Endothelial cell (in vitro differentiated cells): Measurements from ENCODE around the gene SPTB. TPM values are rescaled to one million over a fixed set of nuclear protein-coding genes. Genes with fewer than 3 reads are reported as not detected.

Source experiments
- DNase-seq: peaks from one replicate; pipeline ENCODE4 v3.0.0; 2021; ENCODE audit warnings: low spot score
- H3K27ac Mint-ChIP-seq: one replicate; pipeline ENCODE4 v1.8.0; 2021; ENCODE audit warnings: mixed read lengths, inconsistent platforms; ENCODE audit not compliant: unreplicated experiment
- H3K27me3 Mint-ChIP-seq: one replicate; pipeline ENCODE4 v1.8.0; 2021; ENCODE audit warnings: mild to moderate bottlenecking, moderate library complexity, mixed read lengths, inconsistent platforms; ENCODE audit not compliant: unreplicated experiment
- H3K36me3 Mint-ChIP-seq: one replicate; pipeline ENCODE4 v1.8.0; 2021; ENCODE audit warnings: mild to moderate bottlenecking, low read depth, mixed read lengths, inconsistent platforms; ENCODE audit not compliant: unreplicated experiment
- H3K4me1 Mint-ChIP-seq: one replicate; pipeline ENCODE4 v1.8.0; 2021; ENCODE audit warnings: mild to moderate bottlenecking, mixed read lengths, inconsistent platforms; ENCODE audit not compliant: unreplicated experiment
- H3K4me3 Mint-ChIP-seq: one replicate; pipeline ENCODE4 v1.8.0; 2021; ENCODE audit warnings: mild to moderate bottlenecking, mixed read lengths, inconsistent platforms; ENCODE audit not compliant: unreplicated experiment
- H3K9me3 Mint-ChIP-seq: one replicate; pipeline ENCODE4 v1.8.0; 2021; ENCODE audit warnings: mixed read lengths, inconsistent platforms; ENCODE audit not compliant: unreplicated experiment
- CTCF ChIP-seq: fragments of 200-600 bp; sonication (generic); IDR thresholded peaks from one replicate; pipeline ENCODE4 v1.5.0; 2021; ENCODE audit warnings: antibody characterized with exemption; ENCODE audit not compliant: unreplicated experiment
- total RNA-seq: library from RNA; stranded (reverse); fragmentation: NEBNext Ultra II Directional; extraction: Animal tissue kit (Norgen Biotek cat#: 25700); gene quantifications from one replicate; pipeline ENCODE4 v1.2.1, GENCODE V29; 2021; ENCODE audit not compliant: unreplicated experiment

SPTB gene
- total RNA-seq, 1 donor from 2014 or later, result 0.08 TPM

GRCh38 chr14:64792871-64793560, 86.7 kb downstream of the SPTB start:
- TF ChIP-seq CTCF, result no peak
- peaks cover 16% of the 10 kb centered on the region for H3K4me1 Mint-ChIP-seq
- H3K27me3 Mint-ChIP-seq, result peaks cover 6% of the 10 kb centered on the region
- H3K36me3 Mint-ChIP-seq, result no peaks in the 10 kb centered on the region
- no peak overlapping the region for H3K4me3 Mint-ChIP-seq
- no peaks in the 10 kb centered on the region for H3K9me3 Mint-ChIP-seq
- DNase-seq, result no peak
- no peak overlapping the region for H3K27ac Mint-ChIP-seq

GRCh38 chr14:64792231-64792630, 87.5 kb downstream of the SPTB start:
- H3K4me1 Mint-ChIP-seq, result peaks cover 16% of the 10 kb centered on the region
- no peak overlapping the region for H3K27ac Mint-ChIP-seq
- H3K36me3 Mint-ChIP-seq, result peaks cover under 1% of the 10 kb centered on the region
- H3K9me3 Mint-ChIP-seq, result no peaks in the 10 kb centered on the region
- DNase-seq, result no peak
- H3K27me3 Mint-ChIP-seq, result peaks cover 6% of the 10 kb centered on the region
- no peak for TF ChIP-seq CTCF
- no peak overlapping the region for H3K4me3 Mint-ChIP-seq

- Mint-ChIP-seq H3K27ac (no peak overlapping the region), H3K9me3 (no peaks in the 10 kb centered on the region), H3K4me1 (peaks cover 21% of the 10 kb centered on the region), H3K27me3 (peaks cover 5% of the 10 kb centered on the region), H3K36me3 (peaks cover 6% of the 10 kb centered on the region), H3K4me3 (no peak overlapping the region)
- DNase-seq, result no peak
- TF ChIP-seq CTCF, result no peak
Observed at GRCh38 chr14:64790478-64790877, 89.2 kb downstream of the SPTB start.

GRCh38 chr14:64789696-64790095, 90.0 kb downstream of the SPTB start:
- DNase-seq, result no peak
- TF ChIP-seq CTCF, result no peak
- H3K4me1 Mint-ChIP-seq, result peaks cover 21% of the 10 kb centered on the region

GRCh38 chr14:64788706-64789105, 91.0 kb downstream of the SPTB start:
- H3K27me3 Mint-ChIP-seq, result peaks cover 5% of the 10 kb centered on the region
- no peak overlapping the region for H3K4me3 Mint-ChIP-seq
- no peak for TF ChIP-seq CTCF
- H3K4me1 Mint-ChIP-seq, result peaks cover 21% of the 10 kb centered on the region
- H3K9me3 Mint-ChIP-seq, result no peaks in the 10 kb centered on the region
- peaks cover 6% of the 10 kb centered on the region for H3K36me3 Mint-ChIP-seq
- no peak for DNase-seq
- H3K27ac Mint-ChIP-seq, result no peak overlapping the region

More at GRCh38 chr14:64789696-64790095, 90.0 kb downstream of the SPTB start:
- Mint-ChIP-seq H3K27me3 (peaks cover 5% of the 10 kb centered on the region), H3K27ac (no peak overlapping the region), H3K4me3 (no peak overlapping the region), H3K9me3 (no peaks in the 10 kb centered on the region), H3K36me3 (peaks cover 6% of the 10 kb centered on the region)
